SW 1271 (cell line): ENCODE results near the gene CRYBG1.
"Not testable (repeated sequence)": the region's sequence is repeated elsewhere in the genome, so short reads cannot be mapped to it uniquely, and the experiment has no call there.

Source experiments
- DNase-seq, 2 experiments: peaks; one replicate each; lab custom pipeline; 2025; lab: John Stamatoyannopoulos, UW

CRYBG1 gene

DNA sequence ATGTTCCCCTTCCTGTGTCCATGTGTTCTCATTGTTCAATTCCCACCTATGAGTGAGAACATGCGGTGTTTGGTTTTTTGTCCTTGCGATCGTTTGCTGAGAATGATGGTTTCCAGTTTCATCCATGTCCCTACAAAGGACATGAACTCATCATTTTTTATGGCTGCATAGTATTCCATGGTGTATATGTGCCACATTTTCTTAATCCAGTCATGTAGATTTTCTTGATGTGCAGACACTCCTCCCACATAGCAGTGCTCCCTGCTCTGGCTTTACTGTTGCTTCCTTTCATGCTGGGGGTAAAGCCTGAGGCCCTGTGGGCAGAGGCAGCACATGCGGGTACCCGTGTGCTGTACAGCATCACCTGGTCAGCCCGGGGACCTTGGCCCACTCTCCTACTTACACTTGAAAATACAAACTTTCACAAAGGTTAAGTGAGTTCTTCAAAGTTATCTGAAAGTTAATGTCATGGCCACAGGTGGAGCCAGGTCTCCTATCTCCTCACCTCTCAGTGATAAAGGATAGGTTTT lies 188.5 kb downstream of the CRYBG1 start:
- not testable (repeated sequence) for DNase-seq

GRCh38 chr6:106549521-106549920 lies 189.0 kb downstream of the CRYBG1 start:
- no peak for DNase-seq

GRCh38 chr6:106551155-106551554 lies 190.6 kb downstream of the CRYBG1 start:
- DNase-seq: no peak

- DNase-seq: no peak
Measured at GRCh38 chr6:106553440-106553839, 192.9 kb downstream of the CRYBG1 start.

- DNase-seq: no peak
Measured at GRCh38 chr6:106555767-106556166, 195.2 kb downstream of the CRYBG1 start.

DNA sequence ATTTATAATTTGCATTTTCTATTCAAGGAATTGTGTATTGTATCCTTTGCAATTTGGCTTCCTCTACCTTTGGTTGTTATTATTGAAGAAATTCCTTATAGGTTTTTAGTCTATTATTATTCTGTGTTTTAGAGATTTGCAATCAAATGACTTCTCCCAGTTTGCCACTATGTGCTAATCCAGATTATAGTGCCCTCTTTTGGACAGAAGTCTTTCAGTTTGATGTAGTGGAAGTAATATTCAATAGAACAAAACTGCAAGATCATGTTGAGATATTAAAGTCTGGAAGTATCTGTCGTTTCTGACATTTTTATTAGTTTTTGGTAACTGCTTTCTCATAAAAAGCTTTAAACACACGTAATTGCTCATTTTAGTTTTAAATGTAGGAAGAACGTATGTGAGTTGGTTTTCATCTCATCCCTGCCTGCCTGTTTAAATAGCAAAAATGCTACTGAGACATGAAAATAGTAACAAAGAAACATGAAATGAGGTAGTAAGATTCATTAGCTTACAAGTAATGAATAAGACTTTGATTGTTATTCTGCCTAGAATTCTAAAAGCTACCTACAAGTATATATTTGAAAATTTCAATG lies 195.9 kb downstream of the CRYBG1 start:
- peak in 1 of 2 experiments; percentile 25 for DNase-seq

DNA sequence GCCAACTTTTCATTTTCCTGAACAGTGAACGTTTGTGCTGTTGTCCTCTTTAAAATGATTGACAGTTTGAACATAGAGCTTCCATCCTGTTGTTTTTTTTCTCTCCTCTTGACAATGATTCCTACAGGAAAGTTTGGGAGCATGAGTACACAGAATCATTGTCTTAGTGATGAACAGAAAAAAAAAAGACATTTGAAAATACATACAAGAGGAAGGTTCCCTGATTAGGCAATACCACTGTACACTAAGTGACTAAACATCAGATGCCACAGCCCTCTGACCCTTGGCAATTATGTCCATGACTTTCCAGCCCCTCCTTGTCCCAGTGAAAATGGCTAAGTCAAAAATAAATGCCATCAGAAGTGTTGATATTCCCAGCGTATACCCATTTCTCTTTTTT lies 197.3 kb downstream of the CRYBG1 start:
- no peak for DNase-seq

DNA sequence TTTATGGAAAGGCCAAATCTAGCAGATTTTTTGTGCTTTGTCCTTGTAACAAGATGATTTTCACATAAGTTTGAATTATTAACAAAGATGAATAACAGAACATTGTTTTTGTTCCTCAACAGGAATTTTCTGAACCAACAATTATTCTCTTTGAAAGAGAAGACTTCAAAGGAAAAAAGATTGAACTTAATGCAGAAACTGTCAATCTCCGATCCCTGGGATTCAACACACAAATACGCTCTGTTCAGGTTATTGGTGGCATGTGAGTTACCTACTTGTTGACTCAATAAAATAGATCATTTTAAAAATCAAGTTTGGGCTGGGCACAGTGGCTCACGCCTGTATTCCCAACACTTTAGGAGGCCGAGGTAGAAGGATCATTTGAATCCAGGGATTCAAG lies 197.8 kb downstream of the CRYBG1 start:
- no peak for DNase-seq

GRCh38 chr6:106559659-106560058 lies 199.1 kb downstream of the CRYBG1 start:
- not testable (repeated sequence) for DNase-seq

DNA sequence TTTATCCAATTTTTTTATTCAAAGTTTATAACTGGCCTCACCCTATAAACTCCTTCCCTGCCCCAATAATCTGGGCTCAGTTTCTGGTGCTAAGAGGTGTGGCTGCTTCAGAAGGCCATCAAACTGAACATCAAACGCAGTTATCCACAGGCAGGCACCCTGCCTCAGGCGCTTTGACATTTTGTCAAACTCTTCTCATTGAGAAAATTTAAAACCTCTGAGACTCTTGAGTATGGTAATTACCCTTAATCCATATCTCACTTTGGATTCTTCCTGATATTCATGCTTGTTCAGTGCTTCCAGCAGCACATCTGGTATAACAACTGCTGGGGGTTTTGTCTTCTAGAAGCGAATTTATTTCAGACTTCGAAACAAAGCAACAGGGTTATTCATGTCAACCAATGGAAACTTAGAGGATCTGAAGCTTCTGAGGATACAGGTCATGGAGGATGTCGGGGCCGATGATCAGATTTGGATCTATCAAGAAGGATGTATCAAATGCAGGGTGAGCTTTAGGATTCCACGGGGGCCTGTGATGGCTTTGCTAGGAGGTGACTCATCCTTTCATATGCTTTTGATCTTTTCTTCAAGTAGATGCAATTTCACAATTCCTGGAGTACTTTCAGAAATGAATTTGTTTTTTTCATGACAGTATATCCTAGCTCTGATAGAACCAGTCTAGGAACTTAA lies 200.6 kb downstream of the CRYBG1 start:
- no peak for DNase-seq

- no peak for DNase-seq
Measured at GRCh38 chr6:106561686-106562405, 201.3 kb downstream of the CRYBG1 start.

DNA sequence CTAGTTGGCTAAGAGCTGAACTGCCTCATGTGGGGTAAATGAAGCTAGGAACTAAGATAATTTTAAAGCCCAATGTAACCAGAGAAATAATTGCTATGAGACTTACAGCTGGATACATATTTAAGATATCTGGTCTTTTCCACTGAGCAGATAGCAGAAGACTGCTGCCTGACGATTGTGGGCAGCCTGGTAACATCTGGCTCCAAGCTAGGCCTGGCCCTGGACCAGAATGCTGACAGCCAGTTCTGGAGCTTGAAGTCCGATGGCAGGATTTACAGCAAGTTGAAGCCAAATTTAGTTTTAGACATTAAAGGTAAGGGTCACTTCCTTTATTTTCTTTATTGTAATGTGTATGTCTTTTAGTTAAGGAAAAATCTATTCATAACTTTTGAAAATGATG lies 203.1 kb downstream of the CRYBG1 start:
- DNase-seq: no peak

DNA sequence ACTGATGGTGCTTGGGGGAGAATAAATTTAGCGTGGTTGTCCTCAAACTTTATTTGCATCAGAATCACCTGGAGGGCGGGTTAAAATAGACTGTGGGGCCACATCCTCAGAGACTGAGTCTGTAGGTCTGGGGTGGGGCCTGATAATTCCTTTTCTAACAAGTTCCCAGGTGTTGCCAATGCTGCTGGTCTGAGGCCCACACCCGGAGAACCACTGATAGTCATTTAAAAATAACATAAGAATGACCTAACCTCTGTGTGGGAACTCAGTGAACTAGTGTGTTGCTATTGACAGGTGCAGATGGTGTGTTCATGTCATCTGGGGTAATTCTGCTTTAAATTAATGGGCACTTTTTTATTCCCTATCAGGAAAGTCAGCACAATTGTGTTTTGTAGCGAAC lies 204.0 kb downstream of the CRYBG1 start:
- no peak for DNase-seq

- DNase-seq: no peak
Measured at GRCh38 chr6:106568530-106568929, 208.0 kb downstream of the CRYBG1 start.

- no peak for DNase-seq
Measured at GRCh38 chr6:106569428-106569827, 208.9 kb downstream of the CRYBG1 start.

- DNase-seq: no peak
Measured at GRCh38 chr6:106572436-106572835, 211.9 kb downstream of the CRYBG1 start.

DNA sequence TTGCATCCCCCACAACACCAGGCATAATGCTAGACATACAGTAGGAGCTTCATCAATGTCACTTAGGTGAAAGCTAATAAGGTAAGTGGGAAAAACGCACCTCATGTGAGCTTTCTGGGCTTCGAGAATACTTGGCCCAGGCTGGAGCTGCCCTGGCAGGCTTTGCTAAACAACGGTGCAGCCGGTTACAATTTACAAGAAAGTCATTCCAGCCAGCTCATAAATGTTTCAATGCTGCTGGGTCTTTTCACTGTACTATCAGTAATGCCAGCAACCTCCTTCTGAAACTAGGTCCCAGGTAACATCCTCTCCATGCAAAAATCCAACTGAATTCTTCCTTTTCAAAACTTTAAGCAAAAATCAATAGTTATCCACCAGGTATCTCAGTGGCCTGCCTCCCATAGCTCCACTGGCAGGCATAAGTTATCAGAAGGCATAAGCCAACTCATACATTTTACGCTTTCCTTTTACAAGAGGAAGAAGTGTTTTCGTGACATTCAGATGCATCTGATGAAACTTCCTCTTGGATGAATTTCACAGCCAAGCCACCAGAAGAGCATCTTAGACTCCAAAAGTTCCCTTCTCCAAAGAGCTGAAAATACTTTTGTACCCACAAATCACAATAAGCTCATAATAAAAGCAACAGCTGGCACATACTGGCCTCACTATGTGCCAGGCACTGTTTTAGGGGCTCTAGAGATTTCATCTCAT lies 212.5 kb downstream of the CRYBG1 start:
- DNase-seq: no peak

- peak in 1 of 2 experiments; percentile 45 for DNase-seq
Measured at GRCh38 chr6:106574741-106575458, 214.4 kb downstream of the CRYBG1 start.

DNA sequence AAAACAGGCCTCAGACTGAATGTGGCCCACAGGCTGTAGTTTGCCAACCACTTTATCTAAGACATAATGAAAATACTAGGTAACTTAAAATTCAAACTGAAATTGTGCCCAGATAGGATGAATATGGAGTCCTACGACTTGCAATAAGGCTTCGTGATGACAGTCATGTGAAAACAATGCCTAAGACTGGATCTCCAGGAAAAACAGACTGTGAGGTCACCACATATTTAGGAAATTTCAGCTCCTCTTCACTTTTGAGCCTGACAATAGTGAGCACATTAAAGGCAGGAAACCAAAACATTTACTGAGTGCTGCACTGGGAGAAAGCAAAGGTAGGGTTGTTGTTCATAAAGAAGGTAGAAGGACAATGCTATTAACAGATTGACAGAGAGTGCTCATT lies 218.8 kb downstream of the CRYBG1 start:
- no peak for DNase-seq

DNA sequence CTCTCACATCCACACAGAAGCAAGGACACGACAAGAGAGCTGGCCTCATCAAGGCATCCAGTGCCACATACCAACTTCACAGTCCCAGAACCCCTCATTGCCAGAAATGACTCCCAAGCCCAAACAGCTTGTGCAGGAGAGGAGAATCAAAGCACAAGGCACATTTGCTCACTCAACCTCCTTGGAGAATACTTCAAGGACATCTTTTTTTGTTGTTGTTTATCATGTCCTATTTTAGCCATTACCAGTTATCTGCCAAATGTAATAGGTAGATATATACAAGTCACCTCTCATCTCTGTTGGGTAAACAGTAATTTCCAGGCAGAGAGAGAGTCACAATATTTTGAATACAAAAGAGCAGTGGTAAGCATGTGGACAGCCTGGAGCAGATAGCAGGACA lies 221.0 kb downstream of the CRYBG1 start:
- DNase-seq: no peak

DNA sequence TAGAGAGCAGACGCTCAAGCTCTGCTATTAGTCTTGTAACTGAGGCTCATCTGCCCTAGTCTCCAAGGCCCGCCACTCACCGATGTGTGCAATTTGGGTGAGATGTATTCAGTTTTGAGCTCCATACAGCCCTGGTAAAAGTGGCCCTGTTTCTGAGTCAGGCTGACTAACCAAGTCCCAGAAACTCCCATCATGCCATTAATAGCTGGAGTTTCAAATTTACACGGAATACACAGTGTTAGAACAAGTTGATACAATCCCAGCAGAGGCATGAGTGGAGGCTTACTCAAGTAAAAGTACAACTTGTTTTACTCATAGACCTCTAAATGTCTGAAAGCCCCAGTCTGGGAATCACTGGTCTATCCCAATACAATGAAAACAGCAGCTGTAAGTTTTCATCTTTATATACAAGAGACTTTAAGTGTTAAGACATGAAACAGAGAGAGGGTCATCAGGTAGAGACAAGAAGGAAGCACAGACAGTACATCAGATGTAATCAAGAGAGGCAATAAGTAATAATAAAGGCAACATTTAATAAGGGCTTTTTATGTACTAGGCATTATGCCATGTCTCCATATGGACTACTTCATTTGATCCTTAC lies 226.4 kb downstream of the CRYBG1 start:
- DNase-seq: no peak
